ENCODE data around the gene AFP.

DNA sequence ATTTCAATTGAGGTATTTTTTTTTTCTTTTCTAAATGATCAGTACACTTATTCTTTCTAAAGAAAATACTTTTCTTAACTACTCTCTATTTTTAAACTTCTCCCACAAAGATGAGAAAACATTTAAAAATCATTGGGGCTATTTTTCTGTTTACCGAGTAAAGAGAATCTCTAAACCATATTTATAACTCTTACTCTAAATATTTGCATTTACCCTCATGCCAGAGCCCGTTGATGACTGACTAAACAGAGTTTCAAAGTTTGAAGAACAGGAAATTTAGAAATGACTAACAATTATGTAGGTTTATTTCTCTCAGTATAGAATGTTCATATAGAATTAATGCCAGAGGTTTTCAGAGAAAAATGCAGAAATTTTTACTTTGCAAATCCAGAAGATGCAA lies 34.6 kb upstream of the AFP start:
- TF ChIP-seq, protein P1, sequence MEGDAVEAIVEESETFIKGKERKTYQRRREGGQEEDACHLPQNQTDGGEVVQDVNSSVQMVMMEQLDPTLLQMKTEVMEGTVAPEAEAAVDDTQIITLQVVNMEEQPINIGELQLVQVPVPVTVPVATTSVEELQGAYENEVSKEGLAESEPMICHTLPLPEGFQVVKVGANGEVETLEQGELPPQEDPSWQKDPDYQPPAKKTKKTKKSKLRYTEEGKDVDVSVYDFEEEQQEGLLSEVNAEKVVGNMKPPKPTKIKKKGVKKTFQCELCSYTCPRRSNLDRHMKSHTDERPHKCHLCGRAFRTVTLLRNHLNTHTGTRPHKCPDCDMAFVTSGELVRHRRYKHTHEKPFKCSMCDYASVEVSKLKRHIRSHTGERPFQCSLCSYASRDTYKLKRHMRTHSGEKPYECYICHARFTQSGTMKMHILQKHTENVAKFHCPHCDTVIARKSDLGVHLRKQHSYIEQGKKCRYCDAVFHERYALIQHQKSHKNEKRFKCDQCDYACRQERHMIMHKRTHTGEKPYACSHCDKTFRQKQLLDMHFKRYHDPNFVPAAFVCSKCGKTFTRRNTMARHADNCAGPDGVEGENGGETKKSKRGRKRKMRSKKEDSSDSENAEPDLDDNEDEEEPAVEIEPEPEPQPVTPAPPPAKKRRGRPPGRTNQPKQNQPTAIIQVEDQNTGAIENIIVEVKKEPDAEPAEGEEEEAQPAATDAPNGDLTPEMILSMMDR (conservative IDR thresholded peaks at IDR 0.05; ENCODE audit: low read length), result no peak
- no peak for TF ChIP-seq EZH2phosphoT487 (IDR thresholded peaks at IDR 0.05; ENCODE audit: borderline replicate concordance, low read depth, low read length)

Data from OCI-LY7 (cell line).